Skeletal muscle satellite cell (primary cell): ENCODE data around the gene WDR46.
"Not testable (repeated sequence)": the region's sequence is repeated elsewhere in the genome, so short reads cannot be mapped to it uniquely, and the experiment has no call there.

Experiments
- H3K27me3 ChIP-seq: 2 replicates; pipeline ENCODE4 v1.7.0; 2013; ENCODE audit warnings: low read length; ENCODE audit not compliant: control insufficient read depth, insufficient read depth
- H3K36me3 ChIP-seq: 2 replicates; pipeline ENCODE4 v1.7.0; 2013; ENCODE audit warnings: mild to moderate bottlenecking, control low read depth, low read length; ENCODE audit not compliant: insufficient read depth
- H3K4me1 ChIP-seq: 2 replicates; pipeline ENCODE4 v1.7.0; 2013; ENCODE audit warnings: low read length; ENCODE audit not compliant: control insufficient read depth, insufficient read depth
- H3K4me2 ChIP-seq: 2 replicates; pipeline ENCODE4 v1.7.0; 2013; ENCODE audit warnings: mild to moderate bottlenecking, low read length
- H3K4me3 ChIP-seq: 2 replicates; pipeline ENCODE4 v1.7.0; 2013; ENCODE audit warnings: low read length
- H3K9ac ChIP-seq: 2 replicates; pipeline ENCODE4 v1.7.0; 2013; ENCODE audit warnings: mild to moderate bottlenecking, low read depth, low read length, moderate library complexity
- H3K9me3 ChIP-seq: replicated peaks from 2 replicates; pipeline ENCODE4 v1.7.0; 2013; ENCODE audit warnings: mild to moderate bottlenecking, control low read depth, low read length

The WDR46 gene

GRCh38 chr6:33296797-33297405 lies 7.9 kb upstream of the WDR46 start:
- H3K36me3 ChIP-seq, result peaks cover 10% of the 10 kb centered on the region
- H3K27me3 ChIP-seq, result no peaks in the 10 kb centered on the region
- peak overlapping the region; percentile 87 for H3K4me3 ChIP-seq
- no peaks in the 10 kb centered on the region for H3K9me3 ChIP-seq
- H3K4me2 ChIP-seq, result peak overlapping the region; percentile 89
- H3K9ac ChIP-seq, result peak overlapping the region; percentile 77
- peaks cover 6% of the 10 kb centered on the region for H3K4me1 ChIP-seq

DNA sequence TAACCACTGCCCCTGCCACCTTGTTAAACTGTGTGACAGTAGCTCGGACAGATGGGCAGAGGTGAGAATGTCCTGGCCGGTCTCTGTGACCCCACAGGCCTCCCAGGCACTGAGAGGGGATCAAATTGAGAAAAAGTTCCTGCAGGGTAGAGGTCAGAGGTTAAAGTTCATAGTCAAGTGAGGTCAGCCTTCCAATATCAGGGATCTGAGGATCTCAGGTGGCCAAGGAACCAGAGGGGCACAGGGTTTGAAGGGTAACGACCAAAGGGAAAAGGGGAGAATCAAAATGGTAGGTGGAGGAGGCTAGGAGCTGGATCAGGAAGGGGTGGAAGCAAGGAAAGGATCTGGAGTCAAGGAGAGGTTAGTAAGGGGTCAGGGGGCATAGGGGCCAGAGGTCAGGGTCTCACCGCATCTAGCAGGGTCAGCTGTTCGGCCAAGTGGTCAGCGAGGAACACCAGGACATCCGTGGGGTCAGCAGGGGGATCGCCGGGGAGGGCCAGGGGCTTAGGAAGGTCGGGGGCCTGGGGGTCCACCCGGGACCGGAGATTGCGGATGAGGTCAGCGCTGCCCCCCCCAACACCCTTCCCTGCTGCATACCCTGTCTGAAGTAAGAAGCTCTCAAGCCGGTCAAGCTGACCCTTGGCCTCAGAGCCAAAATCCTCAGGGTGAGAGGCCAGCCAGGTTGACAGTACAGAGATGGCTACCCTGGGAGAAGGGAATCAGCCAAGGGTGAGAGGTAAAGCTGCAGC lies 6.8 kb upstream of the WDR46 start:
- Histone ChIP-seq H3K9ac (no peak overlapping the region), H3K4me1 (peaks cover 6% of the 10 kb centered on the region), H3K4me3 (no peak overlapping the region), H3K36me3 (peaks cover 15% of the 10 kb centered on the region), H3K27me3 (no peaks in the 10 kb centered on the region), H3K4me2 (no peak overlapping the region), H3K9me3 (no peaks in the 10 kb centered on the region)

GRCh38 chr6:33294086-33294823 lies 5.2 kb upstream of the WDR46 start:
- H3K4me2 ChIP-seq, result no peak overlapping the region
- no peaks in the 10 kb centered on the region for H3K27me3 ChIP-seq
- H3K4me3 ChIP-seq, result no peak overlapping the region
- H3K9ac ChIP-seq, result no peak overlapping the region
- peaks cover 15% of the 10 kb centered on the region for H3K36me3 ChIP-seq
- no peaks in the 10 kb centered on the region for H3K9me3 ChIP-seq
- peaks cover 13% of the 10 kb centered on the region for H3K4me1 ChIP-seq

GRCh38 chr6:33292996-33293682 lies 4.1 kb upstream of the WDR46 start:
- no peak overlapping the region for H3K9ac ChIP-seq
- peaks cover 15% of the 10 kb centered on the region for H3K36me3 ChIP-seq
- H3K4me3 ChIP-seq, result no peak overlapping the region

DNA sequence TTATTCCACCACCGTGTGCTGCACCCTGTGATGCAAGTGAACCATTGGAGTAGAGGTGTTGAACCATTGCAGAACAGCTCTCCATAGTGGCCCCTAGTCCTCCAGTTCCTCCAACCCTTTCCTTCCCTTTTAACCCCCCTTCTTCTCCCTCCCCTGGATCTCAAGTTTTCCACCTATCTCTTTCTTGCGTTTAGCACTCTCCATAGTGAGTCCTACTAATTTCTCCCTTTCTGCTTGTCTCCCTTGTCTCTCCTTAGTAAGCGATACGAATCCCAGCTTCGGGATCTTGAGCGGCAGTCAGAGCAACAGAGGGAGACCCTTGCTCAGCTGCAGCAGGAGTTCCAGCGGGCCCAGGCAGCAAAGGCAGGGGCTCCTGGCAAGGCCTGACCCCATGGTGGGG lies 1.4 kb upstream of the WDR46 start:
- H3K4me1 ChIP-seq, result peaks cover 16% of the 10 kb centered on the region
- H3K9me3 ChIP-seq, result no peaks in the 10 kb centered on the region
- peak overlapping the region; percentile 98 for H3K4me3 ChIP-seq
- peak overlapping the region; percentile 90 for H3K9ac ChIP-seq
- H3K4me2 ChIP-seq, result peak overlapping the region; percentile 93
- no peaks in the 10 kb centered on the region for H3K27me3 ChIP-seq
- H3K36me3 ChIP-seq, result peaks cover 33% of the 10 kb centered on the region

More at GRCh38 chr6:33292996-33293682, 4.1 kb upstream of the WDR46 start:
- H3K4me1 ChIP-seq, result peaks cover 17% of the 10 kb centered on the region
- no peak overlapping the region for H3K4me2 ChIP-seq
- no peaks in the 10 kb centered on the region for H3K9me3 ChIP-seq
- no peaks in the 10 kb centered on the region for H3K27me3 ChIP-seq

DNA sequence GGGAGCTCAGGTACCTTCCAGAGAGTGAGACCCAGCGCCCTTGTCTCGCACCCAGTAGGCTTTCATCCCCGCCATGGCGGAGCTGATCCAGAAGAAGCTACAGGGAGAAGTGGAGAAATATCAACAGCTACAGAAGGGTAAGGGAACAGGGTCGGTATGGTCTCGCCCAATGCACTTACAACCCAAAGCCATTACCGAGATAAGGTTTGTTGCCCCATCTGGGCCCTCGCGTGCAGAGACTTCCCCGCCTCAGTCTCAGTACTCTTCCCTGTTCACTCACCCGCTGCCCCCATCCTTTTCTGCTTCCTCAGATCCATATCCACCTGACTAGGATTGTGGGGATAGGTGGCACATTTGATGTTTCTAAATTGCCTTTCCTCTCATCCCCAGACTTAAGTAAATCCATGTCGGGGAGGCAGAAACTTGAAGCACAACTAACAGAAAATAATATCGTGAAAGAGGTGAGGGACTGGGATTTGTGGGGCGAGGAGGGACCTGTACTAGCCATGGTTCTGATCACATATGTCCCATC lies 811 bp upstream of the WDR46 start:
- Histone ChIP-seq H3K27me3 (no peaks in the 10 kb centered on the region), H3K9ac (peak overlapping the region; percentile 90), H3K36me3 (peaks cover 38% of the 10 kb centered on the region), H3K9me3 (no peaks in the 10 kb centered on the region), H3K4me2 (peak overlapping the region; percentile 93), H3K4me3 (peak overlapping the region; percentile 98), H3K4me1 (peaks cover 16% of the 10 kb centered on the region)

DNA sequence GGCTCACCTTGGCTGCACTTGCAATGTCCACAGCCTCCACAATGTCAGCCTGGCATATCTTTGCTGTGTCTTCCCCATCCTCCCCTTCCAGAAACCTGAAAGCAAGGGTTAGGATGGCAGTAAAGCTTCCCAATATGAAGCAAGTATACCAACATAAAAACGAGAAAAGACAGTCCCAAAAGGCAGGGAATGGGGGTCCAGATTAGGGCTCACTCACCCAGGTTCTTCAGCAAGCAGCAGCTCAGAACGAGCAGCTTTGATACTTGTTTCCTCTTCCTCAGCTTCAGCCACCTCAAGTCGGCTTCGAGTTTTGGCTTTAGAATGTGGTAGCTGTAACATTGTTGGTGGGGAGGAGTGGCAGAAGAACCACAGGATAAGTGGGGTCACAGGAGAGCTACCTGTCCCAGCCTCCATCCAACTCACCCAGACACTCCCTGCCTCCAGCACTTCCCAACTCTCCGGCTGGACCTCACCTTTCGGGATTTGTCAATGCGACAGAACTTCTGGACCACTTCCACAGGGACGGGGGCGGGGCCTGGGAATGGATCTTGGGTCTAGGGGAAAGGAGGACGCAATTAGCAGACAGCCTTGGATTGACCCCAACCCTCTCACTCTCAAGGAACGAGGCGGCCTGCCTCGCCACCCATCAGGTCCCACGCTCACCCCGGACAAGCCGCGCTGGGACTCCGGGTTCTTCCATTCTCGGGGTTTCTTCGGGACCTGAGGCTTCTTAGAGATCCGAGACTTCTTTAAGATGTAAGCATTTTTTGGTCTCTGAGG lies 708 bp downstream of the WDR46 start:
- Histone ChIP-seq H3K36me3 (peaks cover 51% of the 10 kb centered on the region), H3K9me3 (no peaks in the 10 kb centered on the region), H3K4me2 (peak overlapping the region; percentile 93), H3K9ac (peak overlapping the region; percentile 90), H3K27me3 (no peaks in the 10 kb centered on the region), H3K4me1 (peaks cover 16% of the 10 kb centered on the region), H3K4me3 (peak overlapping the region; percentile 98)

- Histone ChIP-seq H3K4me3 (peak overlapping the region; percentile 98), H3K4me1 (peaks cover 16% of the 10 kb centered on the region), H3K27me3 (no peaks in the 10 kb centered on the region), H3K36me3 (peaks cover 56% of the 10 kb centered on the region), H3K9me3 (no peaks in the 10 kb centered on the region), H3K4me2 (peak overlapping the region; percentile 93), H3K9ac (no peak overlapping the region)
Observed at GRCh38 chr6:33286946-33287914, 1.8 kb downstream of the WDR46 start.

DNA sequence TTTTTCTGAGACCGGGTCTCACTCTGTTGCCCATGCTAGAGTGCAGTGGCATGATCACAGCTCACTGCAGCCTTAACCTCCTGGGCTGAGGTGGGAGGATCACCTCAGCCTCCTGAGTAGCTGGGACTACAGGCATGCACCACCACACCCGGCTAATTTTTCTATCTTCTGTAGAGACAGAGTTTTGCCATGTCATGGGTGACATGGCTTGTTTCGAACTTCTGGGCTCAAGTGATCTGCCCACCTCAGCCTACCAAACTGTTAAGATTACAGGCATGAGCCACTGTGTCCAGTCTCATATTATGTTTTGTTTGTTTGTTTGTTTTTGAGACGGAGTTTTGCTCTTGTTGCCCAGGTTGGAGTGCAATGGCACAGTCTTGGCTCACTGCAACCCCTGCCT lies 3.8 kb downstream of the WDR46 start:
- peaks cover 51% of the 10 kb centered on the region for H3K36me3 ChIP-seq
- not testable (repeated sequence) for H3K27me3 ChIP-seq, H3K9ac ChIP-seq

GRCh38 chr6:33280539-33280938 lies 8.5 kb downstream of the WDR46 start:
- Histone ChIP-seq H3K9ac (no peak overlapping the region), H3K27me3 (no peaks in the 10 kb centered on the region), H3K9me3 (no peaks in the 10 kb centered on the region), H3K4me3 (no peak overlapping the region), H3K36me3 (peaks cover 67% of the 10 kb centered on the region), H3K4me1 (peaks cover 18% of the 10 kb centered on the region), H3K4me2 (no peak overlapping the region)

More for the DNA sequence above, 3.8 kb downstream of the WDR46 start:
- not testable (repeated sequence) for H3K9me3 ChIP-seq, H3K4me2 ChIP-seq, H3K4me3 ChIP-seq
- peaks cover 12% of the 10 kb centered on the region for H3K4me1 ChIP-seq
